EH (cell line): Measurements from ENCODE around the gene ST7.

Experiments used
- DNase-seq: peaks from one replicate; pipeline ENCODE4 v3.0.0-alpha.2; 2015; ENCODE audit warnings: low read depth

The ST7 gene

GRCh38 chr7:117193564-117193963, 240.3 kb downstream of the ST7 start:
- peak; percentile 69 for DNase-seq

- no peak for DNase-seq
Observed at GRCh38 chr7:117194445-117194844, 241.1 kb downstream of the ST7 start.

- DNase-seq, result no peak
Observed at GRCh38 chr7:117195361-117196029, 242.2 kb downstream of the ST7 start.

GRCh38 chr7:117200132-117200531, 246.8 kb downstream of the ST7 start:
- DNase-seq, result no peak

- DNase-seq, result no peak
Observed at GRCh38 chr7:117200786-117201458, 247.6 kb downstream of the ST7 start.

GRCh38 chr7:117202511-117202910, 249.2 kb downstream of the ST7 start:
- DNase-seq, result peak; percentile 44

- no peak for DNase-seq
Observed at GRCh38 chr7:117203205-117203604, 249.9 kb downstream of the ST7 start.

- DNase-seq, result no peak
Observed at GRCh38 chr7:117205873-117206272, 252.6 kb downstream of the ST7 start.

- DNase-seq, result no peak
Observed at GRCh38 chr7:117208257-117208656, 255.0 kb downstream of the ST7 start.

GRCh38 chr7:117210397-117210796, 257.1 kb downstream of the ST7 start:
- DNase-seq, result no peak

- no peak for DNase-seq
Observed at GRCh38 chr7:117210908-117211307, 257.6 kb downstream of the ST7 start.

GRCh38 chr7:117211614-117212013, 258.3 kb downstream of the ST7 start:
- DNase-seq, result no peak

GRCh38 chr7:117212969-117213877, 259.9 kb downstream of the ST7 start:
- DNase-seq, result peak; percentile 76

GRCh38 chr7:117216010-117216409, 262.7 kb downstream of the ST7 start:
- no peak for DNase-seq

- no peak for DNase-seq
Observed at GRCh38 chr7:117216436-117217069, 263.3 kb downstream of the ST7 start.

GRCh38 chr7:117217106-117218035, 264.1 kb downstream of the ST7 start:
- peak; percentile 85 for DNase-seq

- peak; percentile 17 for DNase-seq
Observed at GRCh38 chr7:117218700-117219099, 265.4 kb downstream of the ST7 start.

GRCh38 chr7:117219485-117219884, 266.2 kb downstream of the ST7 start:
- peak; percentile 36 for DNase-seq

GRCh38 chr7:117220836-117221235, 267.5 kb downstream of the ST7 start:
- DNase-seq, result no peak

GRCh38 chr7:117225536-117225935, 272.2 kb downstream of the ST7 start:
- no peak for DNase-seq

GRCh38 chr7:117227091-117227490, 273.8 kb downstream of the ST7 start:
- DNase-seq, result no peak
